ENCODE data around the gene OR5P2. TPM values are rescaled to one million over a fixed set of nuclear protein-coding genes. Genes with fewer than 3 reads are reported as not detected.

The OR5P2 gene
- polyA plus RNA-seq (2011; rRNA removed) (0.23 and 0.40 TPM in 2 replicates), polyA minus RNA-seq (2011; rRNA and poly(A)+ RNA removed) (9.1 and 13.5 TPM in 2 replicates)

- TF ChIP-seq CTCF (IDR thresholded peaks at IDR 0.05; ENCODE audit: insufficient read depth, low read depth, low read length) = no peak
- ChIA-PET CTCF (interaction anchor here (0.7 kb wide), 1 partner anchor 1218 kb away, joined by 3 read pairs; no protein-coding TSS in a partner anchor), POLR2A (no interaction called here)
- Histone ChIP-seq H3K27me3 (ENCODE audit: control insufficient read depth, insufficient read depth, low read length) (no peaks in the 10 kb centered on the region), H3K4me3 (ENCODE audit: low read depth, low read length) (no peak within 1 kb of the TSS), H3K36me3 (ENCODE audit: control insufficient read depth, insufficient read depth, low read length) (no peaks in the 10 kb centered on the region)
- no peak for DNase-seq (ENCODE audit: low read depth)
Observed at GRCh38 chr11:7796842-7797241, at the start of gene OR5P2. OR5P2 (minus strand) TSS chr11:7796942; CDS start chr11:7796942, 0 bp downstream.

GRCh38 chr11:7846003-7846402 is 49.3 kb upstream of the OR5P2 start:
- CTCF ChIA-PET = interaction anchor here (0.8 to 1.0 kb wide), 2 partner anchors 12 to 150 kb away, joined by 3 read pairs; no protein-coding TSS in a partner anchor
- POLR2A ChIA-PET = no interaction called here
- no peak for TF ChIP-seq CTCF (IDR thresholded peaks at IDR 0.05; ENCODE audit: insufficient read depth, low read depth, low read length)
- Histone ChIP-seq H3K27me3 (ENCODE audit: control insufficient read depth, insufficient read depth, low read length) (no peaks in the 10 kb centered on the region), H3K4me3 (ENCODE audit: low read depth, low read length) (no peak overlapping the region), H3K36me3 (ENCODE audit: control insufficient read depth, insufficient read depth, low read length) (no peaks in the 10 kb centered on the region)
- no peak for DNase-seq (ENCODE audit: low read depth)

GRCh38 chr11:7844986-7845385 is 48.2 kb upstream of the OR5P2 start:
- no peak for TF ChIP-seq CTCF (IDR thresholded peaks at IDR 0.05; ENCODE audit: insufficient read depth, low read depth, low read length)
- Histone ChIP-seq H3K4me3 (ENCODE audit: low read depth, low read length) (no peak overlapping the region), H3K36me3 (ENCODE audit: control insufficient read depth, insufficient read depth, low read length) (no peaks in the 10 kb centered on the region), H3K27me3 (ENCODE audit: control insufficient read depth, insufficient read depth, low read length) (no peaks in the 10 kb centered on the region)
- ChIA-PET CTCF (interaction anchor here (1.3 kb wide), 1 partner anchor 142 kb away, joined by 3 read pairs; the partner anchor contains the start of gene EIF3F), POLR2A (no interaction called here)
- DNase-seq (ENCODE audit: low read depth) = no peak

GRCh38 chr11:7844521-7844920 is 47.8 kb upstream of the OR5P2 start:
- TF ChIP-seq CTCF (IDR thresholded peaks at IDR 0.05; ENCODE audit: insufficient read depth, low read depth, low read length) = no peak
- ChIA-PET POLR2A (no interaction called here), CTCF (interaction anchor here (1.3 kb wide), 1 partner anchor 143 kb away, joined by 3 read pairs; the partner anchor contains the start of gene EIF3F)
- no peak for DNase-seq (ENCODE audit: low read depth)
- Histone ChIP-seq H3K4me3 (ENCODE audit: low read depth, low read length) (no peak overlapping the region), H3K36me3 (ENCODE audit: control insufficient read depth, insufficient read depth, low read length) (no peaks in the 10 kb centered on the region), H3K27me3 (ENCODE audit: control insufficient read depth, insufficient read depth, low read length) (no peaks in the 10 kb centered on the region)

GRCh38 chr11:7840578-7840977 is 43.8 kb upstream of the OR5P2 start:
- Histone ChIP-seq H3K27me3 (ENCODE audit: control insufficient read depth, insufficient read depth, low read length) (no peaks in the 10 kb centered on the region), H3K4me3 (ENCODE audit: low read depth, low read length) (no peak overlapping the region), H3K36me3 (ENCODE audit: control insufficient read depth, insufficient read depth, low read length) (no peaks in the 10 kb centered on the region)
- TF ChIP-seq CTCF (IDR thresholded peaks at IDR 0.05; ENCODE audit: insufficient read depth, low read depth, low read length) = no peak
- ChIA-PET CTCF (no interaction called here), POLR2A (no interaction called here)
- no peak for DNase-seq (ENCODE audit: low read depth)

Data from BJ (cell line).